22Rv1 (cell line): ENCODE results near the gene EIF3A.
"Not testable (repeated sequence)": the region's sequence is repeated elsewhere in the genome, so short reads cannot be mapped to it uniquely, and the experiment has no call there.

ENCODE experiments used
- H3K27ac ChIP-seq: fragments of 450-650 bp; 2 replicates; pipeline ENCODE4 v1.5.1; 2017
- CTCF ChIP-seq: fragments of 450-650 bp; IDR thresholded peaks from 2 replicates; pipeline ENCODE4 v1.5.1; 2017; ENCODE audit warnings: mild to moderate bottlenecking
- ZFX ChIP-seq: fragments of 450-650 bp; IDR thresholded peaks from 2 replicates; pipeline ENCODE4 v1.6.1; 2017; ENCODE audit warnings: antibody characterized with exemption, borderline replicate concordance

EIF3A gene

GRCh38 chr10:119116326-119116951 is 35.8 kb upstream of the EIF3A start:
- no peak overlapping the region for H3K27ac ChIP-seq
- TF ChIP-seq CTCF (no peak), ZFX (no peak)

- TF ChIP-seq ZFX (no peak), CTCF (no peak)
- no peak overlapping the region for H3K27ac ChIP-seq
Measured at GRCh38 chr10:119115926-119116325, 35.3 kb upstream of the EIF3A start.

- H3K27ac ChIP-seq: no peak overlapping the region
- no peak for TF ChIP-seq CTCF
- TF ChIP-seq ZFX: no peak
Measured at GRCh38 chr10:119113751-119114732, 33.4 kb upstream of the EIF3A start.

- TF ChIP-seq CTCF (no peak), ZFX (no peak)
- no peak overlapping the region for H3K27ac ChIP-seq
Measured at GRCh38 chr10:119112056-119112455, 31.4 kb upstream of the EIF3A start.

GRCh38 chr10:119107771-119108170 is 27.2 kb upstream of the EIF3A start:
- H3K27ac ChIP-seq: not testable (repeated sequence)

GRCh38 chr10:119107106-119107505 is 26.5 kb upstream of the EIF3A start:
- not testable (repeated sequence) for H3K27ac ChIP-seq

- H3K27ac ChIP-seq: not testable (repeated sequence)
Measured at GRCh38 chr10:119105899-119106298, 25.3 kb upstream of the EIF3A start.

- peak overlapping the region; percentile 62; the same call in 1 of the 2 replicates for H3K27ac ChIP-seq
- TF ChIP-seq CTCF: no peak
- TF ChIP-seq ZFX: no peak
Measured at GRCh38 chr10:119105155-119105554, 24.5 kb upstream of the EIF3A start.

GRCh38 chr10:119104654-119105015 is 24.0 kb upstream of the EIF3A start:
- H3K27ac ChIP-seq: peak overlapping the region; percentile 62
- TF ChIP-seq CTCF (no peak), ZFX (no peak)
